HG03354 (cell line): ENCODE results near the gene RBPJL.

Experiments
- ATAC-seq: cut with Tn5 transposase; IDR thresholded peaks from one replicate; pipeline ENCODE4 v1.9.1; 2021; ENCODE audit warnings: mild to moderate bottlenecking; ENCODE audit not compliant: unreplicated experiment, poor library complexity, severe bottlenecking

RBPJL gene

GRCh38 chr20:45292343-45292742, 14.3 kb upstream of the RBPJL start:
- ATAC-seq, result no peak

GRCh38 chr20:45293041-45294002, 13.3 kb upstream of the RBPJL start:
- peak; percentile 77 for ATAC-seq

- ATAC-seq, result no peak
Observed at GRCh38 chr20:45294003-45294368, 12.7 kb upstream of the RBPJL start.

- ATAC-seq, result no peak
Observed at GRCh38 chr20:45294659-45295058, 12.0 kb upstream of the RBPJL start.

- no peak for ATAC-seq
Observed at GRCh38 chr20:45297786-45298497, 8.7 kb upstream of the RBPJL start.

- ATAC-seq, result no peak
Observed at GRCh38 chr20:45299786-45300185, 6.9 kb upstream of the RBPJL start.

GRCh38 chr20:45300961-45301360, 5.7 kb upstream of the RBPJL start:
- peak; percentile 59 for ATAC-seq

- no peak for ATAC-seq
Observed at GRCh38 chr20:45301824-45302271, 4.8 kb upstream of the RBPJL start.

GRCh38 chr20:45303586-45304463, 2.8 kb upstream of the RBPJL start:
- ATAC-seq, result no peak

- no peak for ATAC-seq
Observed at GRCh38 chr20:45304464-45304999, 2.1 kb upstream of the RBPJL start.

- ATAC-seq, result no peak
Observed at GRCh38 chr20:45305262-45305661, 1.4 kb upstream of the RBPJL start.

- ATAC-seq, result no peak
Observed at GRCh38 chr20:45307076-45307640, 518 bp downstream of the RBPJL start.

GRCh38 chr20:45308117-45308778, 1.6 kb downstream of the RBPJL start, which contains the start of gene MATN4:
Gene MATN4 (minus strand): TSS chr20:45308299. CDS start chr20:45305582, 2,717 bp downstream.
- ATAC-seq, result no peak

GRCh38 chr20:45309075-45309474, 2.4 kb downstream of the RBPJL start:
- ATAC-seq, result no peak

- ATAC-seq, result no peak
Observed at GRCh38 chr20:45311589-45312211, 5.1 kb downstream of the RBPJL start.

- ATAC-seq, result no peak
Observed at GRCh38 chr20:45312241-45312640, 5.6 kb downstream of the RBPJL start.

- ATAC-seq, result no peak
Observed at GRCh38 chr20:45313065-45313695, 6.5 kb downstream of the RBPJL start.

- ATAC-seq, result no peak
Observed at GRCh38 chr20:45313943-45314342, 7.3 kb downstream of the RBPJL start.
